ENCODE measurements around the gene MED16.

DNA sequence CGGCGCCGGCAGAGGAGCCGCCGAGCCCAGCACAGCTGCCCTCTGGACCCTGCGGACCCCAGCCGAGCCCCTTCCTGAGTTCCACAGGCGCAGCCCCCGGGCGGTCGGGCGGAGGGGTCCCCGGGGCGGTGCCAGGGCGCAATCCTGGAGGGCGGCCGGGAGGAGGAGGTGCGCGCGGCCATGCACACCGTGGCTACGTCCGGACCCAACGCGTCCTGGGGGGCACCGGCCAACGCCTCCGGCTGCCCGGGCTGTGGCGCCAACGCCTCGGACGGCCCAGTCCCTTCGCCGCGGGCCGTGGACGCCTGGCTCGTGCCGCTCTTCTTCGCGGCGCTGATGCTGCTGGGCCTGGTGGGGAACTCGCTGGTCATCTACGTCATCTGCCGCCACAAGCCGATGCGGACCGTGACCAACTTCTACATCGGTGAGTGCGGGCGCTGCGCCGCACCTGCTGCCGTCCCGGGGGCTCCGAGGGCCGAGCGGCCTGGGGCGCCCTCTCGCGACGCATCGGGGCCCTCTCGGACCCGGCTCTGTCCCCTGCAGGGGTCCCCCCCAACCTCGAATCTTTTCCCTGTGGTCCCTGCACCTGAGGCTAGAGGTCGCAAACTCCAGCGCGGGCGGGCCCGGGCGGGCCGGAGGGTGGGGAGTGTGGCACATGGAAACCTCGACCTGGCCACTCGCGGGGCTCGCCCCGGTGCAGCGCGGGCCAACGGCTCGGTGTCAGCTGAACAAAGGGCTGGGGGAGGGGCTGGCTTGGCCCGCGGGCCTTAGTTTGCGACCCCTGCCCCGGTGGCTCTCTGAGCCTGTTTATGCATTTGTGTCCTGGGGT is 24.6 kb upstream of the MED16 start, which contains the start of gene KISS1R:
- TF ChIP-seq, protein P1, sequence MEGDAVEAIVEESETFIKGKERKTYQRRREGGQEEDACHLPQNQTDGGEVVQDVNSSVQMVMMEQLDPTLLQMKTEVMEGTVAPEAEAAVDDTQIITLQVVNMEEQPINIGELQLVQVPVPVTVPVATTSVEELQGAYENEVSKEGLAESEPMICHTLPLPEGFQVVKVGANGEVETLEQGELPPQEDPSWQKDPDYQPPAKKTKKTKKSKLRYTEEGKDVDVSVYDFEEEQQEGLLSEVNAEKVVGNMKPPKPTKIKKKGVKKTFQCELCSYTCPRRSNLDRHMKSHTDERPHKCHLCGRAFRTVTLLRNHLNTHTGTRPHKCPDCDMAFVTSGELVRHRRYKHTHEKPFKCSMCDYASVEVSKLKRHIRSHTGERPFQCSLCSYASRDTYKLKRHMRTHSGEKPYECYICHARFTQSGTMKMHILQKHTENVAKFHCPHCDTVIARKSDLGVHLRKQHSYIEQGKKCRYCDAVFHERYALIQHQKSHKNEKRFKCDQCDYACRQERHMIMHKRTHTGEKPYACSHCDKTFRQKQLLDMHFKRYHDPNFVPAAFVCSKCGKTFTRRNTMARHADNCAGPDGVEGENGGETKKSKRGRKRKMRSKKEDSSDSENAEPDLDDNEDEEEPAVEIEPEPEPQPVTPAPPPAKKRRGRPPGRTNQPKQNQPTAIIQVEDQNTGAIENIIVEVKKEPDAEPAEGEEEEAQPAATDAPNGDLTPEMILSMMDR (conservative IDR thresholded peaks at IDR 0.05; ENCODE audit: low read depth, low read length): peak; percentile 60
- TF ChIP-seq EZH2 (IDR thresholded peaks at IDR 0.05; ENCODE audit: low read length, unreplicated experiment): no peak
